HUES6 (cell line): ENCODE measurements around the gene IL15RA.

Experiments used
- H3K27ac ChIP-seq: 2 replicates; pipeline ENCODE4 v1.7.0; 2013; ENCODE audit warnings: low read depth, mild to moderate bottlenecking, low read length, inconsistent platforms
- H3K27me3 ChIP-seq: 2 replicates; pipeline ENCODE4 v1.6.1; 2013; ENCODE audit warnings: low read length; ENCODE audit not compliant: control insufficient read depth, insufficient read depth
- H3K36me3 ChIP-seq: 2 replicates; pipeline ENCODE4 v1.6.1; 2013; ENCODE audit warnings: low read length; ENCODE audit not compliant: control insufficient read depth, insufficient read depth
- H3K4me1 ChIP-seq: 2 replicates; pipeline ENCODE4 v1.6.1; 2013; ENCODE audit warnings: low read length; ENCODE audit not compliant: control insufficient read depth, insufficient read depth
- H3K4me3 ChIP-seq: 2 replicates; pipeline ENCODE4 v1.5.1; 2013; ENCODE audit warnings: low read depth, low read length
- H3K9ac ChIP-seq: one replicate; pipeline ENCODE4 v1.6.1; 2013; ENCODE audit warnings: mild to moderate bottlenecking, low read length
- H3K9me3 ChIP-seq: 2 replicates; pipeline ENCODE4 v1.6.1; 2013; ENCODE audit warnings: low read depth, low read length; ENCODE audit not compliant: control insufficient read depth, insufficient read depth

Gene IL15RA

GRCh38 chr10:5902511-5903274 is 74.7 kb downstream of the IL15RA start:
- Histone ChIP-seq H3K36me3 (peaks cover 16% of the 10 kb centered on the region), H3K4me1 (no peaks in the 10 kb centered on the region), H3K27ac (no peak overlapping the region), H3K27me3 (no peaks in the 10 kb centered on the region), H3K4me3 (no peak overlapping the region), H3K9ac (no peak overlapping the region), H3K9me3 (no peaks in the 10 kb centered on the region)
